Heart right ventricle (tissue), 16 donors: ENCODE measurements around the gene UST. TPM values are rescaled to one million over a fixed set of nuclear protein-coding genes. Genes with fewer than 3 reads are reported as not detected.

ENCODE experiments used
- ATAC-seq, 8 donors: fragments of 200-7000 bp; cut with Tn5 transposase; one replicate each; pipeline ENCODE4 v1.9.1; 2020; ENCODE audit warnings: mild to moderate bottlenecking in 8 of 8, moderate library complexity in 8 of 8, moderate number of reproducible peaks in 1 of 8
- DNase-seq, 2 donors: peaks; one replicate each; pipeline ENCODE4 v3.0.0-alpha.2; 2020
- H3K27ac ChIP-seq, 10 donors: fragments of 200-600 bp; sonication (generic) in 2 of 10; one replicate each; pipeline versions ENCODE4 v1.5.0 to v1.8.0; 2020 to 2022; ENCODE audit warnings: mild to moderate bottlenecking in 3 of 10
- H3K27me3 ChIP-seq, 7 donors: fragments of 200-600 bp; one replicate each; pipeline ENCODE4 v1.8.0; 2021 to 2022; ENCODE audit warnings: mild to moderate bottlenecking in 2 of 7
- H3K36me3 ChIP-seq, 9 donors: fragments of 200-600 bp; sonication (generic) in 1 of 9; one replicate each; pipeline versions ENCODE4 v1.5.0 to v1.8.0; 2020 to 2022; ENCODE audit warnings: mild to moderate bottlenecking in 2 of 9
- H3K4me1 ChIP-seq, 9 donors: fragments of 200-600 bp; sonication (generic) in 1 of 9; one replicate each; pipeline versions ENCODE4 v1.5.0 to v1.8.0; 2020 to 2022; ENCODE audit warnings: mild to moderate bottlenecking in 4 of 9
- H3K4me3 ChIP-seq, 10 donors: fragments of 200-600 bp; sonication (generic) in 2 of 10; one replicate each; pipeline versions ENCODE4 v1.5.0 to v1.8.0; 2020 to 2022; ENCODE audit warnings: mild to moderate bottlenecking in 7 of 10, moderate library complexity in 2 of 10
- H3K9me3 ChIP-seq, 11 donors: fragments of 200-600 bp in 10 of 11; sonication (generic) in 2 of 11; one replicate each; pipeline versions ENCODE4 v1.5.0 to v1.8.0; 2013 to 2022; ENCODE audit warnings: mild to moderate bottlenecking in 2 of 11, control low read depth in 1 of 11, moderate library complexity in 1 of 11
- CTCF ChIP-seq, 9 donors: fragments of 200-600 bp; sonication (generic) in 2 of 9; IDR thresholded peaks; one replicate each; pipeline versions ENCODE4 v1.5.0 to v1.8.0; 2021 to 2022; ENCODE audit warnings: antibody characterized with exemption in 9 of 9, mild to moderate bottlenecking in 5 of 9, moderate library complexity in 1 of 9
- WGBS, 2 donors: extraction: QIAGEN DNeasy Blood & Tissue Kit; methylation state at CpG; one replicate each; pipeline ENCODE4 v1.1.7; 2013; ENCODE audit warnings: inconsistent platforms in 1 of 2; 5-methylcytosine and 5-hydroxymethylcytosine counted together
- intact Hi-C, 10 donors: fragments of 100-400 bp; cut with DNase I; formaldehyde crosslinking; loops; one replicate each; pipeline versions ENCODE4 v1.11.1 to v1.14.2; 2022
- polyA plus RNA-seq, 2 donors: library from polyadenylated mRNA; stranded (reverse); fragments of 200-250 nt; gene quantifications; one replicate each; pipeline ENCODE4 v1.2.3, GENCODE V29; 2013
- total RNA-seq, 10 donors: library from RNA; stranded (reverse); fragmentation: NEBNext Ultra II Directional in 3 of 10; extraction: Animal tissue kit (Norgen Biotek cat#: 25700) in 3 of 10; gene quantifications; one replicate each; pipeline versions ENCODE4 v1.2.1 to v1.2.4, GENCODE V29; 2021 to 2023
- donor health status: Arrhythmogenic right ventricular cardiomyopathy.
- donor health status: ischemic (EF 13 %, LVEDD 7.1; RV severe dilation, severe dysfunction).
- donor health status: healthy with polysubstance abuse.
- donor health status: DM: no; HTN: yes; CAD: no.
- donor health status: DM: no; HTN: no; CAD: no.
- donor health status: ischemic (EF 25% LVEDD 6.9; RV normal size, moderate dysfunction).
- donor health status: ischemic (EF 25% LVEDD 5.7; RV mildly dilated, moderate dysfunction).
- donor health status: healthy.
- donor health status: DM: yes; HTN: yes; CAD: no.
- donor health status: Ischemic cardiomyopathy.
- donor health status: ischemic (EF 35%, LVEDD 5.7; RV mildly dilated, moderate dysfunction).
- donor health status: nonischemic (EF 11% LVEDD 7.7; RV severe dilation, severe dysfunction).
- donor health status: DM: yes; HTN: yes; CAD: no.
- donor health status: PGD.
- donor health status: ischemic (EF 29% LVEDD 5.4; RV normal size, mild dysfunction).
- donor health status: nonischemic (EF 23%, LVEDD 6.1; RV moderate dilation, normal function).

UST gene
- total and polyA plus RNA-seq, 12 donors, result 1.6 to 4.1 (median 2.3) TPM

- Histone ChIP-seq H3K4me1 (peaks cover 2 to 64% (median 45%) of the 10 kb centered on the region in 9 donors), H3K9me3 (no peaks in the 10 kb centered on the region), H3K36me3 (no peaks in the 10 kb centered on the region), H3K27me3 (no peaks in the 10 kb centered on the region), H3K27ac (peak overlapping the region in 1 of 10 donors; percentile 52), H3K4me3 (no peak overlapping the region)
- no peak for DNase-seq
- 92 to 94% methylated on average over 5 of the region's 5 CpGs for WGBS, 2 donors
- no peak for ATAC-seq
- TF ChIP-seq CTCF (IDR thresholded peaks at IDR 0.05), result no peak
- intact Hi-C loops, result no loop called here
Observed at GRCh38 chr6:149064001-149064659, 317.3 kb downstream of the UST start.

GRCh38 chr6:149064660-149065015 is 317.8 kb downstream of the UST start:
- Histone ChIP-seq H3K27me3 (no peaks in the 10 kb centered on the region), H3K4me3 (no peak overlapping the region), H3K9me3 (no peaks in the 10 kb centered on the region), H3K4me1 (peaks cover 2 to 63% (median 45%) of the 10 kb centered on the region in 9 donors), H3K36me3 (no peaks in the 10 kb centered on the region), H3K27ac (no peak overlapping the region)
- WGBS, 2 donors, result 77 to 80% methylated on average over 7 of the region's 7 CpGs
- intact Hi-C loops, result no loop called here
- DNase-seq (no peak), ATAC-seq (no peak)
- TF ChIP-seq CTCF (IDR thresholded peaks at IDR 0.05), result no peak

- Histone ChIP-seq H3K9me3 (no peaks in the 10 kb centered on the region), H3K27ac (peak overlapping the region in 1 of 10 donors; percentile 76), H3K27me3 (no peaks in the 10 kb centered on the region), H3K4me3 (no peak overlapping the region), H3K4me1 (peaks cover 2 to 63% (median 45%) of the 10 kb centered on the region in 9 donors), H3K36me3 (no peaks in the 10 kb centered on the region)
- ATAC-seq (no peak), DNase-seq (no peak)
- TF ChIP-seq CTCF (IDR thresholded peaks at IDR 0.05), result no peak
- 78 to 81% methylated on average over 4 of the region's 4 CpGs for WGBS, 2 donors
- intact Hi-C loops, result no loop called here
Observed at GRCh38 chr6:149065121-149065520, 318.3 kb downstream of the UST start.

GRCh38 chr6:149065658-149066556 is 319.1 kb downstream of the UST start:
- Histone ChIP-seq H3K4me3 (no peak overlapping the region), H3K9me3 (no peaks in the 10 kb centered on the region), H3K27me3 (no peaks in the 10 kb centered on the region), H3K27ac (peak overlapping the region in 1 of 10 donors; percentile 76), H3K36me3 (no peaks in the 10 kb centered on the region), H3K4me1 (peaks cover 2 to 55% (median 37%) of the 10 kb centered on the region in 9 donors)
- TF ChIP-seq CTCF (IDR thresholded peaks at IDR 0.05), result no peak
- intact Hi-C loops, result no loop called here
- DNase-seq (peak in 1 of 2 donors; percentile 28), ATAC-seq (peak in 7 of 8 donors; percentile 31 to 62 (median 45))
- WGBS, 2 donors, result 63 to 70% methylated on average over 8 of the region's 8 CpGs
